Type B pancreatic cell (in vitro differentiated cells): ENCODE data around the gene FAHD1. TPM values are rescaled to one million over a fixed set of nuclear protein-coding genes. Genes with fewer than 3 reads are reported as not detected.

Experiments used
- DNase-seq: peaks from one replicate; pipeline ENCODE4 v3.0.0; 2021; ENCODE audit warnings: mixed read lengths; ENCODE audit not compliant: unreplicated experiment; ENCODE audit errors: extremely low spot score
- H3K27ac Mint-ChIP-seq: 2 replicates; pipeline ENCODE4 v1.8.0; 2021; ENCODE audit warnings: mild to moderate bottlenecking, mixed read lengths
- H3K27me3 Mint-ChIP-seq: 2 replicates; pipeline ENCODE4 v1.8.0; 2021; ENCODE audit warnings: mixed read lengths
- H3K36me3 Mint-ChIP-seq: 2 replicates; pipeline ENCODE4 v1.8.0; 2021; ENCODE audit warnings: mixed read lengths
- H3K4me1 Mint-ChIP-seq: one replicate; pipeline ENCODE4 v1.8.0; 2021; ENCODE audit warnings: mixed read lengths; ENCODE audit not compliant: unreplicated experiment
- H3K4me3 Mint-ChIP-seq: 2 replicates; pipeline ENCODE4 v1.8.0; 2021; ENCODE audit warnings: mild to moderate bottlenecking, mixed read lengths
- H3K9me3 Mint-ChIP-seq: 2 replicates; pipeline ENCODE4 v1.8.0; 2021; ENCODE audit warnings: mixed read lengths
- total RNA-seq: library from RNA; stranded (reverse); gene quantifications from 2 replicates; pipeline ENCODE4 v1.2.1, GENCODE V29; 2021; ENCODE audit warnings: low replicate concordance
- TF ChIP-seq, protein P1 (sequence below): fragments of 200-600 bp; sonication (generic); conservative IDR thresholded peaks from 2 replicates; pipeline ENCODE4 v1.5.0; 2021; ENCODE audit warnings: antibody characterized with exemption, mild to moderate bottlenecking

FAHD1 gene
- total RNA-seq, 1 donor from 2014 or later: 33.2 TPM

DNA sequence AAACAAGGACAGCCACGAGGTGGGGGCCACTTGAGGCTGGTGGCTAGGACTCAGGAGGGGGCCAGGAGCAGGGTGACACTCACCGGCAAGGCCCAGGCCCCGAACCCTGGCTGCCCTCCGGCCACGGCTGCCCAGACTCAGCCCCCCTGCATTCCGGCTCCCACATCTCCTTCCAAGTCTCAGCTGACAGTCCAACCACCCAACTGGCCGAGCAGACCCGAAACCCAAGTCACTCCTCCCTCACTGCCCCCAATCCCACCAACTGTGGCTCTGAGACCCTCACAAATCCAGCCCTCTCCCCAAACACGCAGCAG lies 9.8 kb upstream of the FAHD1 start:
- no peaks in the 10 kb centered on the region for H3K4me1 Mint-ChIP-seq

DNA sequence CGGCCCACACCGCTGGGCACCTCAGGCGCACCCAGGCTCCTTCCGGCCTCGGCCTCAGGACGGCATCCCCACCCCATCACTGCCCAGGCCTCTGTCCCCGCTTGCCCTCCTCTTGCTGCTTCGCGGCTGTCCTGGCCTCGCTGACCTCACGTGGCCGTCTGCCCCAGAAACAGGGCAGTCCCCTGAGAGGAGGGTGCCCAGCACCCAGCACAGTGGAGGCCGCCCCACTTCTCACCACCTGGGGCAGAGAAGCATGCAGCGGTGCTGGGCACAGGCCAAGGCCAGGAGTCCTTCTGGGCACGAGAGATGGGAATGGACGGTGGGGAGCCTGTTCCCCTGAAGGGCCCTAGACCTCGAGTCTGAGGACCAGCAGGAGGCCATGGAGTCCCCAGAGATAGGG lies 9.3 kb upstream of the FAHD1 start:
- DNase-seq: no peak
- Mint-ChIP-seq H3K27me3 (no peaks in the 10 kb centered on the region), H3K4me3 (no peak overlapping the region), H3K36me3 (peaks cover 6% of the 10 kb centered on the region), H3K27ac (no peak overlapping the region), H3K4me1 (no peaks in the 10 kb centered on the region), H3K9me3 (no peaks in the 10 kb centered on the region)
- TF ChIP-seq, protein P1, sequence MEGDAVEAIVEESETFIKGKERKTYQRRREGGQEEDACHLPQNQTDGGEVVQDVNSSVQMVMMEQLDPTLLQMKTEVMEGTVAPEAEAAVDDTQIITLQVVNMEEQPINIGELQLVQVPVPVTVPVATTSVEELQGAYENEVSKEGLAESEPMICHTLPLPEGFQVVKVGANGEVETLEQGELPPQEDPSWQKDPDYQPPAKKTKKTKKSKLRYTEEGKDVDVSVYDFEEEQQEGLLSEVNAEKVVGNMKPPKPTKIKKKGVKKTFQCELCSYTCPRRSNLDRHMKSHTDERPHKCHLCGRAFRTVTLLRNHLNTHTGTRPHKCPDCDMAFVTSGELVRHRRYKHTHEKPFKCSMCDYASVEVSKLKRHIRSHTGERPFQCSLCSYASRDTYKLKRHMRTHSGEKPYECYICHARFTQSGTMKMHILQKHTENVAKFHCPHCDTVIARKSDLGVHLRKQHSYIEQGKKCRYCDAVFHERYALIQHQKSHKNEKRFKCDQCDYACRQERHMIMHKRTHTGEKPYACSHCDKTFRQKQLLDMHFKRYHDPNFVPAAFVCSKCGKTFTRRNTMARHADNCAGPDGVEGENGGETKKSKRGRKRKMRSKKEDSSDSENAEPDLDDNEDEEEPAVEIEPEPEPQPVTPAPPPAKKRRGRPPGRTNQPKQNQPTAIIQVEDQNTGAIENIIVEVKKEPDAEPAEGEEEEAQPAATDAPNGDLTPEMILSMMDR: no peak

More for the DNA sequence above, 9.8 kb upstream of the FAHD1 start:
- Mint-ChIP-seq H3K9me3 (no peaks in the 10 kb centered on the region), H3K27me3 (no peaks in the 10 kb centered on the region), H3K4me3 (no peak overlapping the region), H3K27ac (no peak overlapping the region), H3K36me3 (peaks cover 6% of the 10 kb centered on the region)
- DNase-seq: no peak
- TF ChIP-seq, protein P1: no peak

DNA sequence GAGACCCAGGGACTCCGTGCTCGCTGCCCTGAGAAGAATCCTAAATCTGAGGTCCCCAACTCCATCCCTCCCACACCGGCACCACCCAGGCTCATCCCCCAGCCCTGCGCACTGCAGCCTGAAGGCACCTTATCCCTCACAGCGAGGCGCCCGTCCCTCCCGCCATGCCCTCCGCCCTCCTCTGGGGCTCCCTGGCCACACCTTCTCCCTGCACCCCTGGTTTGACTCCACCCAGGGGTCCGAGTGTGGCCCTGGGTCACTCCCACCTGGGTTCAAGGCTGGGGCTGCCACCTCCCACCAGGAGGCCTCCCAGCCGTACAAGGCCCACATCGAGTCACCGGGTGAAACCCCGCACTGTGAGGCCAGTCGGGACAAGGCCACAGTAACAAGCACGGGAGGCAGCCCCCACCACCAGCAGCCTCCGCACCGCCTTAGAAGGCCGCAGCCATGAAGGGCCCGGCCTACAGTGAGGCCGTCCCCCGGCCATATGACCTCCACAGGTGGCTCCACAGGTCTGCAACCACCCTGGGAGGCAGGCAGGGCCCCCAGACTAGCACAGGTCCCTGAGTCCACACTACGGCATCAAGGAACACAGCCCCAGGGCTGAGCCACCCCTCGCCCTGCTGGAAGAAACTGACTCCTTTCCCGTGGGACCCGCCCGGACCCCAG lies 8.7 kb upstream of the FAHD1 start:
- H3K36me3 Mint-ChIP-seq: peaks cover 6% of the 10 kb centered on the region
- no peak overlapping the region for H3K27ac Mint-ChIP-seq
- H3K27me3 Mint-ChIP-seq: no peaks in the 10 kb centered on the region
- TF ChIP-seq, protein P1: no peak
- H3K4me3 Mint-ChIP-seq: no peak overlapping the region
- DNase-seq: no peak
- no peaks in the 10 kb centered on the region for H3K9me3 Mint-ChIP-seq
- H3K4me1 Mint-ChIP-seq: no peaks in the 10 kb centered on the region

DNA sequence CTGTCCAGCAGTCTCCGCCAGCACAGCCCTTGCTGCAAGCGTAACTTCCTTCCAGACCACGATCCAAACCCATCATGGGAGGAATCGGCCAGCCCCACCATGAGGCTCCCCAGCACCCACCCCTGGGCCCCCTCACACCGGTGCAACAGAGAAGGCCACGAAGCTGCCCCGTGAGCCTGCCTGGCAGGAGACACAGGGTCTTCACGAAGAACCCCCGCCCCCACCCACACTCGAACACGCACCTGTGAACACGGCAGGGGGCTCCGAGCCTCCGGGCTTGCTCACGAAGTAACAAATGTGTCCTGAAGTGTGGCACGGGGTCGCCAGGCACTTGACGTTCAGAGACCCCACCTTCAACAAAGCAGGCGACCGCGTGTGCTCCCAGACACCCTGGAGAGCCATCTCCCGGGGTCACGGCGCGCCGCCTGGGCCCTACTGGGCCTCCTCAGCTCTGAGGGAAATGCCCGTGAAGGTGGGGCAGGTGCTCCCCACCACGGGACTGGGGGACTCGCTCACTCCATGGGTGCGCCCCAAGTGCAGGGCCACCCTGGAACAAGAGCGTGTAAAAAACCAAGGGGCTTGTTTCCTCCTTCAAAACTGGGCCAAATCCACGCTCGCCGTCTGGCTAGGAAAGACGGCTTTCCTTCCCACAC lies 8.0 kb upstream of the FAHD1 start:
- H3K4me3 Mint-ChIP-seq: no peak overlapping the region
- no peak for DNase-seq
- no peaks in the 10 kb centered on the region for H3K4me1 Mint-ChIP-seq
- H3K27me3 Mint-ChIP-seq: no peaks in the 10 kb centered on the region
- H3K36me3 Mint-ChIP-seq: peaks cover 6% of the 10 kb centered on the region
- TF ChIP-seq, protein P1: no peak
- no peaks in the 10 kb centered on the region for H3K9me3 Mint-ChIP-seq
- no peak overlapping the region for H3K27ac Mint-ChIP-seq

DNA sequence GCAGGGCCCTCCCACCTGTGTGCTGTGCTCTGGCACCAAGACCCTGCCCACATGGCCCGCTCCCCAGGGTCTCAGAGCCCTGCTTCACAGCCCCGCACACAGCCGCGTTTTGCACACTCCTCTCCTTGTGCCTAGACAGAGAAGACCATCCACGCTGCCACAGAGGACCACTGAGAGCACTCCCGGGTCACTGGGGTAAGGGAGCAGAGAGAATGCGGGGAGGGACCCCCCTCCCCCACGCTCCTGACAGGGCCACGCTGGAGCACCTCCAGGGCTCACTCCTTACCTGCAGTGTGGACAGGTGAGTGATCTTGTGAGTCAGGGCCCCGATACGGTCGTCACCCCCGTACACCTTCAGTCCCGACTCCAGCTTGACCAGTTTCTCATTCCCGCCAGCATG lies 7.4 kb upstream of the FAHD1 start:
- H3K4me3 Mint-ChIP-seq: no peak overlapping the region
- no peak overlapping the region for H3K27ac Mint-ChIP-seq
- DNase-seq: no peak
- peaks cover 6% of the 10 kb centered on the region for H3K36me3 Mint-ChIP-seq
- TF ChIP-seq, protein P1: no peak
- no peaks in the 10 kb centered on the region for H3K4me1 Mint-ChIP-seq
- H3K27me3 Mint-ChIP-seq: no peaks in the 10 kb centered on the region
- no peaks in the 10 kb centered on the region for H3K9me3 Mint-ChIP-seq
